Measurements from ENCODE around the gene CHORDC1. TPM values are rescaled to one million over a fixed set of nuclear protein-coding genes. Genes with fewer than 3 reads are reported as not detected.

CHORDC1 gene
- total RNA-seq, 1 experiment from 2014 or later, result 95.6 TPM

DNA sequence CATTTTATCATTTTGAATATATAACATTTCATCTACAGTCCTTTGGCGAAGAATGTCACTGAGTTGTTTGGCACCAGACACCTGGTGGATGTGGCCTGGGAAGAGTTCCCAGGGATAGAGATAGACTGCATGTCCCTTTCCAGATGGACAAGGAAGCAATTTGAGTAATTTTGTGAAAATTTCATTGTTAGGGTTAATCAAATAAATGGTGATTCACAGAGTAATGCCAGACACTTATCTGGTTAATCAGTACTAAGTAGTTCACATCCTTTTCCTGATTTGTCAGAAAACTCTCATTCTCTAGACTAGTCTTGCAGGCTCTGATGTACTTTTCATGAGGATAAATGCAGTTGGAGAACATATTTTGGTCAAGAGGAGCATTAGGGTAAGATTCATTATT, 46.8 kb downstream of the CHORDC1 start:
- ChIA-PET RAD21 (ENCODE audit: low non-redundant PET in 1 of 2, low total read pairs in 2 of 2, uncharacterized antibody in 2 of 2, unreplicated experiment in 2 of 2) (no interaction called here), POLR2A (no interaction called here), CTCF (no interaction called here)
- H3K9me2 ChIP-seq (ENCODE audit: insufficient read depth), result no peaks in the 10 kb centered on the region
- DNase-seq (ENCODE audit: low read depth, low spot score) (no peak), ATAC-seq (no peak)
- H4K20me1 ChIP-seq (ENCODE audit: insufficient read depth), result no peaks in the 10 kb centered on the region
- H3K27ac ChIP-seq (ENCODE audit: low read depth, low read length), result no peak overlapping the region
- H3K27me3 ChIP-seq (ENCODE audit: insufficient read depth, low read length), result 0 out of 2 replicates have a peak, but pooled peaks cover 7% of the 10 kb centered on the region
- intact Hi-C loops (cut with micrococcal nuclease), result no loop called here
- no peak overlapping the region for H2AFZ ChIP-seq (ENCODE audit: low read depth, low read length, poor library complexity, severe bottlenecking)
- TF ChIP-seq, protein P1, sequence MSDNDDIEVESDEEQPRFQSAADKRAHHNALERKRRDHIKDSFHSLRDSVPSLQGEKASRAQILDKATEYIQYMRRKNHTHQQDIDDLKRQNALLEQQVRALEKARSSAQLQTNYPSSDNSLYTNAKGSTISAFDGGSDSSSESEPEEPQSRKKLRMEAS (IDR thresholded peaks at IDR 0.05), result no peak
- TF ChIP-seq, protein P2, sequence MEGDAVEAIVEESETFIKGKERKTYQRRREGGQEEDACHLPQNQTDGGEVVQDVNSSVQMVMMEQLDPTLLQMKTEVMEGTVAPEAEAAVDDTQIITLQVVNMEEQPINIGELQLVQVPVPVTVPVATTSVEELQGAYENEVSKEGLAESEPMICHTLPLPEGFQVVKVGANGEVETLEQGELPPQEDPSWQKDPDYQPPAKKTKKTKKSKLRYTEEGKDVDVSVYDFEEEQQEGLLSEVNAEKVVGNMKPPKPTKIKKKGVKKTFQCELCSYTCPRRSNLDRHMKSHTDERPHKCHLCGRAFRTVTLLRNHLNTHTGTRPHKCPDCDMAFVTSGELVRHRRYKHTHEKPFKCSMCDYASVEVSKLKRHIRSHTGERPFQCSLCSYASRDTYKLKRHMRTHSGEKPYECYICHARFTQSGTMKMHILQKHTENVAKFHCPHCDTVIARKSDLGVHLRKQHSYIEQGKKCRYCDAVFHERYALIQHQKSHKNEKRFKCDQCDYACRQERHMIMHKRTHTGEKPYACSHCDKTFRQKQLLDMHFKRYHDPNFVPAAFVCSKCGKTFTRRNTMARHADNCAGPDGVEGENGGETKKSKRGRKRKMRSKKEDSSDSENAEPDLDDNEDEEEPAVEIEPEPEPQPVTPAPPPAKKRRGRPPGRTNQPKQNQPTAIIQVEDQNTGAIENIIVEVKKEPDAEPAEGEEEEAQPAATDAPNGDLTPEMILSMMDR (IDR thresholded peaks at IDR 0.05 in 2 of 3, conservative IDR thresholded peaks at IDR 0.05 in 1 of 3; ENCODE audit: borderline replicate concordance in 1 of 3, insufficient read depth in 1 of 3, low read depth in 2 of 3, low read length in 2 of 3), result no peak
- TF ChIP-seq POLR2A (IDR thresholded peaks at IDR 0.05; ENCODE audit: borderline replicate concordance, extremely low read depth, insufficient read depth, insufficient read length), result no peak
- no peak for TF ChIP-seq YY1 (IDR thresholded peaks at IDR 0.05; ENCODE audit: extremely low read depth, insufficient replicate concordance, low read depth, low read length)
- TF ChIP-seq FOSL1 (IDR thresholded peaks at IDR 0.05; ENCODE audit: low read depth), result no peak
- no peak for TF ChIP-seq EGR1 (IDR thresholded peaks at IDR 0.05; ENCODE audit: low read depth)
- H3K4me2 ChIP-seq (ENCODE audit: low read length), result no peak overlapping the region
- no peaks in the 10 kb centered on the region for H3K79me2 ChIP-seq (ENCODE audit: insufficient read depth, low read length)
- H3K9me3 ChIP-seq (ENCODE audit: control insufficient read depth in 1 of 2, insufficient read depth in 1 of 2, low read depth in 1 of 2, low read length in 2 of 2), result no peaks in the 10 kb centered on the region
- BruUV-seq (replicated peaks), result no TSS peak
- H3K4me1 ChIP-seq (ENCODE audit: control insufficient read depth in 1 of 2, insufficient read depth in 2 of 2, low read length in 2 of 2), result no peaks in the 10 kb centered on the region
- no peak overlapping the region for H3K4me3 ChIP-seq (replicated peaks in 1 of 2; ENCODE audit: low read depth in 1 of 2, low read length in 2 of 2)
- no peaks in the 10 kb centered on the region for H3K36me3 ChIP-seq (ENCODE audit: control insufficient read depth in 1 of 2, insufficient read depth in 2 of 2, low read length in 2 of 2)
- no peak overlapping the region for H3K9ac ChIP-seq (ENCODE audit: low read length)

- no peak for DNase-seq (ENCODE audit: low read depth, low spot score)
- H3K4me1 ChIP-seq (ENCODE audit: control insufficient read depth in 1 of 2, insufficient read depth in 2 of 2, low read length in 2 of 2), result no peaks in the 10 kb centered on the region
- no peak overlapping the region for H3K4me2 ChIP-seq (ENCODE audit: low read length)
- no peak overlapping the region for H3K4me3 ChIP-seq (replicated peaks in 1 of 2; ENCODE audit: low read depth in 1 of 2, low read length in 2 of 2)
- no peaks in the 10 kb centered on the region for H4K20me1 ChIP-seq (ENCODE audit: insufficient read depth)
- H2AFZ ChIP-seq (ENCODE audit: low read depth, low read length, poor library complexity, severe bottlenecking), result no peak overlapping the region
- BruUV-seq (replicated peaks), result no TSS peak
- H3K27me3 ChIP-seq (ENCODE audit: insufficient read depth, low read length), result 0 out of 2 replicates have a peak, but pooled peaks cover 8% of the 10 kb centered on the region
- ChIA-PET RAD21 (ENCODE audit: low non-redundant PET in 1 of 2, low total read pairs in 2 of 2, uncharacterized antibody in 2 of 2, unreplicated experiment in 2 of 2) (no interaction called here), POLR2A (no interaction called here), CTCF (no interaction called here)
- no peaks in the 10 kb centered on the region for H3K79me2 ChIP-seq (ENCODE audit: insufficient read depth, low read length)
- no peaks in the 10 kb centered on the region for H3K9me2 ChIP-seq (ENCODE audit: insufficient read depth)
- H3K36me3 ChIP-seq (ENCODE audit: control insufficient read depth in 1 of 2, insufficient read depth in 2 of 2, low read length in 2 of 2), result no peaks in the 10 kb centered on the region
- ATAC-seq, result no peak
- no peak overlapping the region for H3K27ac ChIP-seq (ENCODE audit: low read depth, low read length)
- no peak overlapping the region for H3K9ac ChIP-seq (ENCODE audit: low read length)
- intact Hi-C loops (cut with micrococcal nuclease), result no loop called here
- no peaks in the 10 kb centered on the region for H3K9me3 ChIP-seq (ENCODE audit: control insufficient read depth in 1 of 2, insufficient read depth in 1 of 2, low read depth in 1 of 2, low read length in 2 of 2)
- TF ChIP-seq, protein P1 (IDR thresholded peaks at IDR 0.05), result no peak
- no peak for TF ChIP-seq SIN3A (IDR thresholded peaks at IDR 0.05; ENCODE audit: low read depth)
- TF ChIP-seq, protein P2 (IDR thresholded peaks at IDR 0.05 in 2 of 3, conservative IDR thresholded peaks at IDR 0.05 in 1 of 3; ENCODE audit: borderline replicate concordance in 1 of 3, insufficient read depth in 1 of 3, low read depth in 2 of 3, low read length in 2 of 3), result no peak
- TF ChIP-seq POLR2AphosphoS5 (IDR thresholded peaks at IDR 0.05; ENCODE audit: low read depth, low read length), result no peak
- no peak for TF ChIP-seq TCF7L2 (IDR thresholded peaks at IDR 0.05; ENCODE audit: borderline replicate concordance, extremely low read depth, insufficient read depth, insufficient read length)
- no peak for TF ChIP-seq POLR2A (IDR thresholded peaks at IDR 0.05; ENCODE audit: borderline replicate concordance, extremely low read depth, insufficient read depth, insufficient read length)
- no peak for TF ChIP-seq FOSL1 (IDR thresholded peaks at IDR 0.05; ENCODE audit: low read depth)
- no peak for TF ChIP-seq CEBPB (IDR thresholded peaks at IDR 0.05; ENCODE audit: low read depth)
Observed at GRCh38 chr11:90171359-90171758, 51.5 kb downstream of the CHORDC1 start.

Data from HCT116 (cell line).